SH-SY5Y (cell line): Measurements from ENCODE around the gene ZHX3.

ENCODE experiments used
- GATA2 ChIP-seq: IDR thresholded peaks from 2 replicates; pipeline ENCODE4 v1.6.1; 2011; ENCODE audit warnings: mild to moderate bottlenecking, low read depth, low read length
- GATA3 ChIP-seq: IDR thresholded peaks from 2 replicates; pipeline ENCODE4 v1.6.1; 2011; ENCODE audit warnings: low read depth, mild to moderate bottlenecking, low read length, moderate library complexity

DNA sequence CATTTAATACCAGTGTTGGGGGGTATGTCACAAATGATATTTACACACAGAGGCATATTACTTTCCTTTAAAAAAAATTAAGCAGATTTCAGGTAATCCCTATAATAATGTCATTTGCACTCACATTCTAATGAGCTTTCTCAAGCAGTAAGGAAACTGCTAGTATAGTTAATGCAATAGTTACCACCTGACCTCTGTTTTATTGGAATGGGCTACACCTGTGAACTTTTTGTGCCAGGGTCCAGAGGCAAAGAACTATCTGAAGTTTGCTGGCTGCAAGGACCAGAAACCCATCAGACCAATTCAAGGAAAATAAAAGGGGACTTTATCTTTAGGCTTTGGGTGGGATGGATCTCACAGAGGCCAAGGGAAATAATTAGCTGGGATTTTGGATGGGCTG is 2.9 kb upstream of the ZHX3 start:
- TF ChIP-seq GATA2 (no peak), GATA3 (no peak)
